Heart left ventricle (tissue), 16 donors: ENCODE data around the gene SETD1A. TPM values are rescaled to one million over a fixed set of nuclear protein-coding genes. Genes with fewer than 3 reads are reported as not detected.

Experiments used
- ATAC-seq, 4 donors: fragments of 200-7000 bp; cut with Tn5 transposase; one replicate each; pipeline ENCODE4 v1.9.1; 2020 to 2022; ENCODE audit warnings: moderate library complexity in 4 of 4, mild to moderate bottlenecking in 3 of 4, moderate number of reproducible peaks in 1 of 4
- DNase-seq, 5 donors: peaks; one replicate each; pipeline ENCODE4 v3.0.0-alpha.2; 2020
- H3K27ac ChIP-seq, 12 donors: fragments of 200-600 bp; sonication (generic) in 4 of 12; one replicate each; pipeline versions ENCODE4 v1.5.0 to v1.8.0; 2016 to 2022; ENCODE audit warnings: mild to moderate bottlenecking in 2 of 12
- H3K27me3 ChIP-seq, 9 donors: fragments of 200-600 bp; sonication (generic) in 2 of 9; one replicate each; pipeline versions ENCODE4 v1.5.1 to v1.8.0; 2016 to 2022; ENCODE audit warnings: mild to moderate bottlenecking in 3 of 9
- H3K36me3 ChIP-seq, 9 donors: fragments of 200-600 bp; sonication (generic) in 2 of 9; one replicate each; pipeline versions ENCODE4 v1.5.0 to v1.8.0; 2018 to 2022; ENCODE audit warnings: mild to moderate bottlenecking in 2 of 9
- H3K4me1 ChIP-seq, 12 donors: fragments of 200-600 bp; sonication (generic) in 4 of 12; one replicate each; pipeline versions ENCODE4 v1.5.0 to v1.8.0; 2016 to 2022; ENCODE audit warnings: mild to moderate bottlenecking in 3 of 12
- H3K4me3 ChIP-seq, 12 donors: fragments of 200-600 bp; sonication (generic) in 4 of 12; one replicate each; pipeline versions ENCODE4 v1.5.0 to v1.8.0; 2017 to 2022; ENCODE audit warnings: mild to moderate bottlenecking in 9 of 12, moderate library complexity in 4 of 12
- H3K9me3 ChIP-seq, 12 donors: fragments of 200-600 bp; sonication (generic) in 4 of 12; one replicate each; pipeline versions ENCODE4 v1.5.0 to v1.8.0; 2016 to 2022; ENCODE audit warnings: mild to moderate bottlenecking in 1 of 12
- CTCF ChIP-seq, 12 donors: fragments of 200-600 bp; sonication (generic) in 4 of 12; IDR thresholded peaks; one replicate each; pipeline versions ENCODE4 v1.5.0 to v1.8.0; 2018 to 2022; ENCODE audit warnings: antibody characterized with exemption in 12 of 12, mild to moderate bottlenecking in 5 of 12
- POLR2A ChIP-seq, 2 donors: fragments of 450-650 bp; IDR thresholded peaks; one replicate each; pipeline ENCODE4 v1.6.1; 2017; ENCODE audit warnings: antibody characterized with exemption in 2 of 2, mild to moderate bottlenecking in 2 of 2, moderate library complexity in 2 of 2
- WGBS, 4 donors: extraction: QIAGEN DNeasy Blood & Tissue Kit in 2 of 4; methylation state at CpG; one replicate each; pipeline versions ENCODE4 v1.1.5 to v1.1.7; 2013 to 2018; 5-methylcytosine and 5-hydroxymethylcytosine counted together
- intact Hi-C, 10 donors: fragments of 100-400 bp; cut with DNase I; formaldehyde crosslinking; loops; one replicate each; pipeline versions ENCODE4 v1.11.1 to v1.14.2; 2022
- polyA plus RNA-seq, 2 donors: library from polyadenylated mRNA; stranded (reverse); fragments of 200-250 nt; gene quantifications; one replicate each; pipeline ENCODE4 v1.2.3, GENCODE V29; 2013
- total RNA-seq, 9 donors: library from RNA; depleted of rRNA in 2 of 9; stranded (reverse); fragments of >200 nt in 2 of 9; fragmentation: NEBNext Ultra II Directional in 3 of 9; extraction: Animal tissue kit (Norgen Biotek cat#: 25700) in 3 of 9; gene quantifications; one replicate each; pipeline versions ENCODE4 v1.1.0 to v1.2.4, GENCODE V29; 2016 to 2023
- donor health status: ischemic (EF 13 %, LVEDD 7.1; RV severe dilation, severe dysfunction).
- donor health status: healthy with polysubstance abuse.
- donor health status: DM: no; HTN: yes; CAD: no.
- donor health status: DM: no; HTN: no; CAD: no.
- donor health status: ischemic (EF 25% LVEDD 6.9; RV normal size, moderate dysfunction).
- donor health status: ischemic (EF 25% LVEDD 5.7; RV mildly dilated, moderate dysfunction).
- donor health status: healthy.
- donor health status: DM: yes; HTN: yes; CAD: no.
- donor health status: ischemic (EF 35%, LVEDD 5.7; RV mildly dilated, moderate dysfunction).
- donor health status: nonischemic (EF 11% LVEDD 7.7; RV severe dilation, severe dysfunction).
- donor health status: DM: yes; HTN: yes; CAD: no.
- donor health status: PGD.
- donor health status: ischemic (EF 29% LVEDD 5.4; RV normal size, mild dysfunction).
- donor health status: nonischemic (EF 23%, LVEDD 6.1; RV moderate dilation, normal function).

SETD1A gene
- total and polyA plus RNA-seq, 11 donors = 4.6 to 12.1 (median 9.0) TPM

GRCh38 chr16:30976486-30976885 lies 18.9 kb downstream of the SETD1A start:
- H3K9me3 ChIP-seq = no peaks in the 10 kb centered on the region
- no peak for ATAC-seq
- 92 to 98% (median 95%) methylated on average over 4 of the region's 4 CpGs for WGBS, 4 donors
- TF ChIP-seq CTCF (IDR thresholded peaks at IDR 0.05) = no peak
- no peak for TF ChIP-seq POLR2A (IDR thresholded peaks at IDR 0.05)
- H3K4me3 ChIP-seq = no peak overlapping the region
- H3K36me3 ChIP-seq = peaks cover 0 to 100% (median 93%) of the 10 kb centered on the region in 9 donors
- no peaks in the 10 kb centered on the region for H3K27me3 ChIP-seq
- no peaks in the 10 kb centered on the region for H3K4me1 ChIP-seq
- DNase-seq = no peak
- H3K27ac ChIP-seq = no peak overlapping the region
- intact Hi-C loops = loop anchor here in 1 of 10 donors (10.0 kb wide), 2 partner anchors 98 to 178 kb away; partner anchors contain the start of genes PRSS36, ZNF646 and ZNF668

GRCh38 chr16:30977502-30977901 lies 19.9 kb downstream of the SETD1A start:
- peaks cover 0 to 100% (median 88%) of the 10 kb centered on the region in 9 donors for H3K36me3 ChIP-seq
- H3K9me3 ChIP-seq = no peaks in the 10 kb centered on the region
- no peak for DNase-seq
- 76 to 86% (median 83%) methylated on average over 8 to 17 of the region's 17 CpGs for WGBS, 4 donors
- H3K27me3 ChIP-seq = no peaks in the 10 kb centered on the region
- intact Hi-C loops = loop anchor here in 1 of 10 donors (10.0 kb wide), 2 partner anchors 97 to 177 kb away; partner anchors contain the start of genes PRSS36, ZNF646 and ZNF668
- ATAC-seq = no peak
- no peak overlapping the region for H3K27ac ChIP-seq
- H3K4me1 ChIP-seq = no peaks in the 10 kb centered on the region
- TF ChIP-seq CTCF (IDR thresholded peaks at IDR 0.05) = peak in 5 of 12 donors; percentile 10 to 22 (median 16)
- TF ChIP-seq POLR2A (IDR thresholded peaks at IDR 0.05) = no peak
- no peak overlapping the region for H3K4me3 ChIP-seq

- DNase-seq (no peak), ATAC-seq (no peak)
- TF ChIP-seq POLR2A (IDR thresholded peaks at IDR 0.05) = no peak
- TF ChIP-seq CTCF (IDR thresholded peaks at IDR 0.05) = no peak
- Histone ChIP-seq H3K9me3 (no peaks in the 10 kb centered on the region), H3K36me3 (peaks cover 0 to 97% (median 77%) of the 10 kb centered on the region in 9 donors), H3K27ac (no peak overlapping the region), H3K4me3 (no peak overlapping the region), H3K4me1 (peaks cover 0 to 2% (median 0%) of the 10 kb centered on the region in 12 donors), H3K27me3 (no peaks in the 10 kb centered on the region)
- intact Hi-C loops = loop anchor here in 9 of 10 donors (5.0 to 10.0 kb wide), 10 partner anchors 95 to 895 kb away; partner anchors contain the start of genes VKORC1 (in 2 of the 9), ZNF646 (in 2 of the 9), ZNF668 (in 2 of the 9) and ZNF843 (in 2 of the 9)
- WGBS, 4 donors = 92 to 94% (median 92%) methylated on average over 29 to 62 of the region's 62 CpGs
Measured at GRCh38 chr16:30979170-30980022, 21.8 kb downstream of the SETD1A start.

GRCh38 chr16:30980023-30980371 lies 22.4 kb downstream of the SETD1A start:
- H3K9me3 ChIP-seq = no peaks in the 10 kb centered on the region
- TF ChIP-seq CTCF (IDR thresholded peaks at IDR 0.05) = no peak
- no peak for TF ChIP-seq POLR2A (IDR thresholded peaks at IDR 0.05)
- no peak overlapping the region for H3K27ac ChIP-seq
- peaks cover 0 to 7% (median under 1%) of the 10 kb centered on the region in 12 donors for H3K4me1 ChIP-seq
- DNase-seq (no peak), ATAC-seq (no peak)
- intact Hi-C loops = loop anchor here in 9 of 10 donors (5.0 to 10.0 kb wide), 9 partner anchors 95 to 895 kb away; partner anchors contain the start of genes VKORC1 (in 2 of the 9), ZNF843 (in 2 of the 9), ZNF267 (in 1 of the 9) and ZNF646 (in 1 of the 9)
- H3K36me3 ChIP-seq = peaks cover 0 to 95% (median 72%) of the 10 kb centered on the region in 9 donors
- H3K27me3 ChIP-seq = no peaks in the 10 kb centered on the region
- no peak overlapping the region for H3K4me3 ChIP-seq
- WGBS, 4 donors = 91 to 93% (median 92%) methylated on average over 10 to 15 of the region's 15 CpGs
